Activated B cell treated with CpG ODN at 0.5 μM for 24 hours (primary cell): Measurements from ENCODE around the gene PDYN. TPM values are rescaled to one million over a fixed set of nuclear protein-coding genes. Genes with fewer than 3 reads are reported as not detected.

Experiments used
- ATAC-seq: fragments of 200-7000 bp; cut with Tn5 transposase; one replicate; pipeline ENCODE4 v1.10.0; 2021; ENCODE audit warnings: low read depth, mild to moderate bottlenecking, moderate library complexity
- CTCF ChIA-PET: fragments of 350-600 bp; sonication (Branson Sonifier 250); formaldehyde crosslinking; loops from one replicate; lab custom pipeline; 2021; ENCODE audit warnings: antibody characterized with exemption; lab: Charles Lee
- POLR2A ChIA-PET: fragments of 350-600 bp; sonication (Branson Sonifier 250); formaldehyde crosslinking; loops from one replicate; lab custom pipeline; 2021; ENCODE audit warnings: antibody characterized with exemption; lab: Charles Lee
- DNase-seq: peaks from one replicate; pipeline ENCODE4 v3.0.0; 2022
- H3K27ac Mint-ChIP-seq: one replicate; pipeline ENCODE4 v1.8.0; 2020; ENCODE audit warnings: mixed read lengths
- H3K27me3 Mint-ChIP-seq: one replicate; pipeline ENCODE4 v1.8.0; 2021; ENCODE audit warnings: mixed read lengths
- H3K36me3 Mint-ChIP-seq: one replicate; pipeline ENCODE4 v1.8.0; 2021; ENCODE audit warnings: low read depth, mixed read lengths
- H3K4me1 Mint-ChIP-seq: one replicate; pipeline ENCODE4 v1.8.0; 2021; ENCODE audit warnings: mixed read lengths
- H3K4me3 Mint-ChIP-seq: one replicate; pipeline ENCODE4 v1.8.0; 2020; ENCODE audit warnings: mild to moderate bottlenecking, mixed read lengths
- H3K9me3 Mint-ChIP-seq: one replicate; pipeline ENCODE4 v1.8.0; 2020; ENCODE audit warnings: mixed read lengths
- intact Hi-C: fragments of 100-400 bp; cut with micrococcal nuclease; formaldehyde crosslinking; loops from one replicate; pipeline ENCODE4 v1.15.1; 2024
- total RNA-seq: library from RNA; stranded (reverse); gene quantifications from 2 replicates; pipeline ENCODE4 v1.2.3, GENCODE V29; 2022
- TF ChIP-seq, protein P1 (sequence below): fragments of 200-600 bp; IDR thresholded peaks from one replicate; pipeline ENCODE4 v1.8.0; 2022; ENCODE audit warnings: antibody characterized with exemption, mild to moderate bottlenecking

Gene PDYN
- total RNA-seq, 1 donor from 2014 or later = not detected

DNA sequence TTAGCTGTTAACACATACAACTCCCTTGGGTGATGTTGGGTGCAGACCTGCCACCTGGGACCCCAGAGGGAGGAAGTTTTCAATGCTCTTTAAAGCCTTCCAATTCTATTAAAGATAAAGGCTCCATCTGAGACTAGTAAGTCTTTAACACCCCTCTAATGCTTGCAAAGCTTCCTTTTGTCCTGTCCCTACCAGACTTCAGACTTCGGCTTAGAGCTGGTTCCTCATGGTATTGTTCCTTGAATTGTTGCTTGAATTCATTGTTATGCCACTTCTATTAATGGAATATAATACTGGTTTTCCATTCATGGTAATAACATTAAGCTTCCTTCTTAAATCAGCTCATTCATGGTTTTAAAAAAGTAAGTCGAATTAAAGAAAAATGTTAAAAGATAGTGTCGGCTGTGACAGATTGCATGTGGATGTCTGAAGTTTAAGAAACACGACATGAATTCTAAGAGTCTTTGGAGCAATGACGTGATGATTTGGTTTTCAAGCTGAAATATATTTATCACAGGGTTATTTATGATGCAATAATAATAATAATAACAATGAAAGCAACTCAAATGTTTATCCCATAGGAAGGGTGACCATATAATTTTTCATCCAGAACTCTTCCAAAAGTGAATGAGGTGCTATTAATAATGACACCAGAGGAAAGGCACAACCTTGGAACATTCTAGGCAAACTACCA, 21.8 kb downstream of the PDYN start:
- TF ChIP-seq, protein P1, sequence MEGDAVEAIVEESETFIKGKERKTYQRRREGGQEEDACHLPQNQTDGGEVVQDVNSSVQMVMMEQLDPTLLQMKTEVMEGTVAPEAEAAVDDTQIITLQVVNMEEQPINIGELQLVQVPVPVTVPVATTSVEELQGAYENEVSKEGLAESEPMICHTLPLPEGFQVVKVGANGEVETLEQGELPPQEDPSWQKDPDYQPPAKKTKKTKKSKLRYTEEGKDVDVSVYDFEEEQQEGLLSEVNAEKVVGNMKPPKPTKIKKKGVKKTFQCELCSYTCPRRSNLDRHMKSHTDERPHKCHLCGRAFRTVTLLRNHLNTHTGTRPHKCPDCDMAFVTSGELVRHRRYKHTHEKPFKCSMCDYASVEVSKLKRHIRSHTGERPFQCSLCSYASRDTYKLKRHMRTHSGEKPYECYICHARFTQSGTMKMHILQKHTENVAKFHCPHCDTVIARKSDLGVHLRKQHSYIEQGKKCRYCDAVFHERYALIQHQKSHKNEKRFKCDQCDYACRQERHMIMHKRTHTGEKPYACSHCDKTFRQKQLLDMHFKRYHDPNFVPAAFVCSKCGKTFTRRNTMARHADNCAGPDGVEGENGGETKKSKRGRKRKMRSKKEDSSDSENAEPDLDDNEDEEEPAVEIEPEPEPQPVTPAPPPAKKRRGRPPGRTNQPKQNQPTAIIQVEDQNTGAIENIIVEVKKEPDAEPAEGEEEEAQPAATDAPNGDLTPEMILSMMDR = no peak
- no peak for DNase-seq
- Mint-ChIP-seq H3K27me3 (peaks cover 18% of the 10 kb centered on the region), H3K4me3 (no peak overlapping the region), H3K36me3 (no peaks in the 10 kb centered on the region), H3K9me3 (no peaks in the 10 kb centered on the region), H3K4me1 (no peaks in the 10 kb centered on the region), H3K27ac (no peak overlapping the region)
- no peak for ATAC-seq
- POLR2A ChIA-PET = interaction anchor here (0.8 kb wide), 1 partner anchor 680 kb away, joined by 3 read pairs; no protein-coding TSS in a partner anchor
- intact Hi-C loops = no loop called here
- CTCF ChIA-PET = interaction anchor here (0.6 to 0.8 kb wide), 3 partner anchors 169 to 215 kb away, joined by 3 to 4 read pairs (median 3); no protein-coding TSS in a partner anchor

DNA sequence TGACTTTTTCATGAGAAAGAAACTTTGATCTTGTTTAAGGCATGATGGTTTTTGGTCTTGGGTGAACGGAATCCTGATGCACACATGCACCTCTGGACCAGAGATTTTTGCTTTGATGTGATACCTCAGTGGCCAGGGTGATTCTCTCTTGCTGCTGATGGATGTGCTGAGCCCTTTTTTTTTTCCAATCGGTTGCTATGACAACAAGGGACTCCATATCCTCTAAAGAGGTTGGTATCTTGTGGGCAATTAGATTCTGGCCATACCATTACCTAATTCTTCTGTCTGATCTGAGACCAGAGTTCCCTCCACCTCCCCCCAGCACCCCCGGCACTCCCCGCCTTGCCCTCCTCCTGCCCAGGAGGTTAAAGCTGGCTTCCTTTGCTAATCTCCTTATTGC, 24.9 kb downstream of the PDYN start:
- ATAC-seq = no peak
- DNase-seq = no peak
- Mint-ChIP-seq H3K27ac (no peak overlapping the region), H3K4me1 (peaks cover 17% of the 10 kb centered on the region), H3K9me3 (no peaks in the 10 kb centered on the region), H3K4me3 (no peak overlapping the region), H3K27me3 (peaks cover 12% of the 10 kb centered on the region), H3K36me3 (no peaks in the 10 kb centered on the region)
- POLR2A ChIA-PET = no interaction called here
- CTCF ChIA-PET = interaction anchor here (1.5 kb wide), 1 partner anchor 203 kb away, joined by 6 read pairs; no protein-coding TSS in a partner anchor
- TF ChIP-seq, protein P1 = no peak
- intact Hi-C loops = no loop called here

DNA sequence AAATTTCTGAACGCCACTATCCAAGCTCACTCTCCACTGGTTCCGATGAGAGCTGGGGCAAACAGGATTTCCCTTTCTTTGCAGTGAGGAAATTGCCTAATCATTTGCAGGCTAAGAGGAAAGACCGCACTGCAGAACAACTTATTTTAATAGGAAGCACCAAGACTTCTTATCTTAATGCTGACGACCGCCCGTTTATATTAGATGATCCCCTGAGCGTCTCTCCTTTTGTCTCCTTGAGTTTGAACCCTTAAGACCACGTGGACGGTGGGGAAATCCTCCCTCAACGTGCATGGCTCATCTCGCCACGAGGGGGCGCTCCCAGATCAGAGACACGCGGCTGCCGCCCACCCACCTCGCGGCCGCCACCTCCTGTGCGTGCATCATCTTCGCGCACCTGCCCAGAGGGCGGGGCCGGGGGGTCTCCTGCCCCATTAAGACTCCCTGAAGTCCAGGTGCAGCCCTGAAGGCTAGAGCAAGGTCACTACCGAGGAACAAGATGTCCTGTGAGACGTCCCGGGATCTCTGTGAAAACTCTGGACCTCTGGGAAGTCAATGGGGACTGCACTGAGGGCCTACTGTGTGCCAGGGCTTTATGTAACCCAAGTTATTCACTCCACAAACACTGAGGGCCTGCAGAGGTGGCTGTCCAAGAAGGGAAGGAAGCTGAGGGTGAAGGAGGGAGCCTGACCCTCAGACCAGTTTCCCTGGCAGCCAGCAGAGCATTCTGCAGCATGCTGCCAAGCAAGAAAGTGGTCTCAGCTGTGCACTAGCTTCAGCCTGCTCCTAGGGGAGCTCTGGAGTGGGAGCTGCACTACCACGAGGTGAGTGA, 28.1 kb downstream of the PDYN start:
- Mint-ChIP-seq H3K27ac (peak overlapping the region; percentile 78), H3K9me3 (no peaks in the 10 kb centered on the region), H3K27me3 (peaks cover 1% of the 10 kb centered on the region), H3K4me1 (peaks cover 17% of the 10 kb centered on the region), H3K4me3 (peak overlapping the region; percentile 77), H3K36me3 (no peaks in the 10 kb centered on the region)
- intact Hi-C loops = loop anchor here (1.0 to 2.0 kb wide), 9 partner anchors 11 to 489 kb away; no protein-coding TSS in a partner anchor
- TF ChIP-seq, protein P1 = peak; percentile 68
- POLR2A ChIA-PET = interaction anchor here (0.8 to 2.3 kb wide), 5 partner anchors 11 to 207 kb away, joined by 3 to 10 read pairs (median 4); no protein-coding TSS in a partner anchor
- DNase-seq (peak; percentile 81), ATAC-seq (peak; percentile 91)
- CTCF ChIA-PET = interaction anchor here (0.6 to 2.9 kb wide), 25 partner anchors 9 to 487 kb away, joined by 3 to 51 read pairs (median 4); no protein-coding TSS in a partner anchor

DNA sequence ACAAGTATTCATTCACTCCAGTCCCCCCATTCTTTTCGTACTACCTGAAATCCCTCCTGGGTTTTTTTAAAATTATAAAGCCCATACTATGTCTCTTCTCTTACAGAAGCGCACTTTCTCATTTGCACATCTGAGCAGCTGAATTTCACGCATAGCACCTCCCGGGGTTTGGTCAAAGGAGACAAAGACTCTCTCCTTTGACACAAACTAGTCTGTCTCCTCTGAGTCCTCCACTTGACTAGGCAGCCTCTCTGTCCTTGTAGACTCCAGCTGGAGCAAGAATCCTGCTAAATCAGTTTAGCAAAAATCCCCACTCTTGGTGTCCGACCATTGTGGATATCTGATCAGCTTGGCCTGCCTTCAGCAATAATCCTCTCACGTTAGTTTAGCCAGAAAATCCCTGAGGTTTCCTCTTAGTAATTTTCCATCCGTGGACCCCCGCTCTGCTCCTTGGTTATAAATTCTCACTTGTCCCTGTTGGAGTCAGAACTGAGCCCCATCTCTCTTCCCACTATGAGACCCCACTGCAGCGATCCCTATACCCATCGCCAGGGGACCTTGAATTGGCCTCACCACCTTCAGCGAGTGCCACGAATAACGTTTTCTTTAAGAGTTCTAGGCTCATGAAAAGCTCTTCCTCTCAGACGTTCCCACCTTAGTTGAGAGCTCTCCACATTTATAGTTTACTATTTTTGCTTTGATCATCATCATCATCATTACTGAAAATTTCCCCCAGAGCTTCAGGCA, 29.0 kb downstream of the PDYN start:
- CTCF ChIA-PET = interaction anchor here (0.6 to 2.9 kb wide), 21 partner anchors 8 to 243 kb away, joined by 3 to 51 read pairs (median 4); no protein-coding TSS in a partner anchor
- POLR2A ChIA-PET = interaction anchor here (0.8 to 2.3 kb wide), 3 partner anchors 10 to 162 kb away, joined by 4 to 10 read pairs (median 9); no protein-coding TSS in a partner anchor
- Mint-ChIP-seq H3K9me3 (peaks cover 1% of the 10 kb centered on the region), H3K27me3 (no peaks in the 10 kb centered on the region), H3K4me1 (peaks cover 17% of the 10 kb centered on the region), H3K27ac (peak overlapping the region; percentile 78), H3K36me3 (no peaks in the 10 kb centered on the region), H3K4me3 (peak overlapping the region; percentile 77)
- TF ChIP-seq, protein P1 = no peak
- DNase-seq (no peak), ATAC-seq (peak; percentile 38)
- intact Hi-C loops = loop anchor here (1.0 to 2.0 kb wide), 9 partner anchors 11 to 489 kb away; no protein-coding TSS in a partner anchor
